ENCODE results near the gene LUZP1.
"Not testable (repeated sequence)": the region's sequence is repeated elsewhere in the genome, so short reads cannot be mapped to it uniquely, and the experiment has no call there.

LUZP1 gene

GRCh38 chr1:23168445-23169194 lies at the start of gene LUZP1:
Gene LUZP1, minus strand, starts transcription at chr1:23168856.
- DNase-seq, result peak; percentile 76 to 83 (median 80)

GRCh38 chr1:23217421-23218115 lies 48.9 kb upstream of the LUZP1 start, which contains the start of gene HTR1D:
Gene HTR1D, minus strand, starts transcription at chr1:23217502. Its CDS starts 23,283 bp downstream, at chr1:23194219.
- no peak for DNase-seq

DNA sequence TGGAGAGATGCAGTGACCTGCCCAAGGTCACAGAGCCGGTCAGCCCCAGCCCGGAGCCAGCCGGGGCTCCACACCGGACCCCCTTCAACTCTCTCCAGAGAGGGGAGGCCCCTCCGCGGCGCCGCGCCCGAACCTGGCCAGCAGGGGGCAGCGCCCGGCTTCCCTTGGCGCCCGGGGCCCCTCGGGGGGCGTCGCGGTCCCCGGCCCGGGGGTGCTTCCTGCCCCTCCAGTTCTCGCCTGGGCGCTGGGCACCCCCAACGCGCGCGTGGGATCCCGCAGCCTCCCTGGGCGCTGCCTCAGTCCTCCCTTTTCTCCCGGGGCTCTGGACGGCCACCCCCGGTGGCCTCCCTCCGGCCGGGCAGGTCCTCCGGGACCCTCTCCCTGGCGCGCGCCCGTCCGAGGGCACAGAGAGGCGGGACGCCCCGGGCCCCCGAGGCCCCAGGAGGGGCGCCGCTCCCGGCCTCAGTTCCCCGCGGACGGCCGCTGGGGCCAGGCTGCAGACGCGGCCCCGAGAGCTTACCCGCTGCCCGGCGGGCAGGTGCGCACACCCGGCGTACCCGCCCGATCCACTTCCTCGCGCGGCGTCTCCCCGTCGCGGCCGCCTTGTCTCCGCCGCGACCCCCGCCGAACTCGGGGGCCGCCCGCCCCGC lies 48.2 kb upstream of the LUZP1 start:
- peak in 1 of 4 experiments; percentile 7 for DNase-seq

DNA sequence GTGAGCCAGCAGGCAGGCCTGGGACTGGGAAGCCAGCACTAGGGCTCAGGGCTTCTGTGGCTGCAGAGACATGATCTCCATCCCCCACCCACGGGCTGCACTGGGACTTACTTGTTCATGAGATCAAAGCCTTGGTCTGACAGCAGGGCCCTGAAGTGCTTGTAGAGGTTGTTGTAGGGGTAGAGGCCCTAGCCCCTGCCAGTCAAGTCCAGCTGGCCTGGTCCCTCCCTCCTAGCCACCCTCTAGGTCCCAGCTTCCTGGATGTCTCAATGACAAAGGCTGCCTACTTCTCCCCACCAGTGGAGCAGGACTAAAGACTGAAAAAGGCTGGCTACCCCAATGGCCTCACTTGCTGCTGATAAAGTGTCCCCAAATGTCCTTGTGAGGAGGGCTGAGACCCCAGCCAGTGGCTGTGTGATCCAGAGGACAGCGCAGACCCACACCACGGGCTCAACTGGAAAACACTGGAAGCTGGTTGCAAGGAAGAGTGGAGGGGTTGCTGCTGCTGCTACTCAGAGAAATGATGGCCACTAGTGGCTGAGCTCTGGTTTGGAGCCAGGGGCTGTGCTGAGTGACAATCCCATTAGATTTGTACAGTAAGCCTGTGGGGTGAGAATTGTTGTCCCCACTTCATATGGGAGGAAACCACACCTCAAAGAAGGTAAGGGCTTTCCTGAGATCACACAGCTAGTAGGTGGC lies 47.2 kb upstream of the LUZP1 start:
- no peak for DNase-seq

DNA sequence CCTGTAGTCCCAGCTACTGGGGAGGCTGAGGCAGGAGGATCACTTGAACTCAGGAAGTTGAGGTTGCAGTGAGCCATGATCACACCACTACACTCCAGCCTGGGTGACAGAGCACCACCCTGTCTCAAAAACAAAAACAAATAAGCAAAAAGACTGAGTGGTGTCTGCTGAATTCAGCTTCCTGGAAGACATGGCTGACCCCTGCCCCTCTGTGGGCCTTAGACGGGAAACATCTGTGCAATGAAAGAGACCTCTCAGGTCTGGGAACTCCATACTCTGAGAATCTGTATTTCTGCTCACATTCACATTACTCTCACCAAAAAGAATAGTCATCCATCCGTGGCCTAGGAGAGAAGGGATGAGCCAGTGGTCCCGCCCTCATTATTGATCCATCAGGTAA lies 46.6 kb upstream of the LUZP1 start:
- no peak for DNase-seq

DNA sequence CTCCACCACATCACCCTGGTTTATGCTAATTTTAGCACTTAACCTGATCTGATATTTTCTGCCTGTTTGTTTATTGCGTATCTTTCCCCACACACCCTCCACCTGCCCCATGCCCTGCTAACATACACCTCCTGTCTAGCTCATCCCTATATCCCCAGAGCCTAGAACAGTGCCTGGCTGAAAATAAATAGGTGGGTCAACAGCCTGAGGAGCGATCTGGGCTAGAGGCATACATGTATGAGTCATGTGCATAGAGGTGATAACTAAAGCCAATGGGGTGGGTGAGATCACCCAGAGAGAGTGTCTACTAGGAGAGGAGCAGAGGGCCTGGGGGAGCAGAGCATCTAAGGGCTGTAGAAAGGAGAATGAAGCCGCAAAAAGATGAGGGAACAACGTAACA lies 46.0 kb upstream of the LUZP1 start:
- no peak for DNase-seq

DNA sequence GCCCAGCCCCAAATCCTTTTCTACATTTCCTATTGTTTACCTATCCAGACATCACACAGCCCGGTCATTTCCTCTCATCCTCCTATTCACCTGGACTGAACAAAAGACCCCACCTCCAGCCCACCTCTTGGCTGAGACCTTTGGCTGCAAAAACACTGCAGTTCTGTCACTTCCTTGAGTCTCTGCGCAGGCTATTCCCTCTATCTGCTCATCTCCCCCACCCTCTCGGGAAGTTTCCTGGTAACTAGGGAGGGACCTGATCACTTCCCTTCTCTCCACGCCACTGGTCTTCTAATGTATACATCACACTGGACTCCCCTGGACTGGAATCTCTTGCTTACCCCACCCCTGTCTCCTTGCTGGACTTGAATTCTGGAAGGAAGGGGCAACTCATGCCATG lies 43.3 kb upstream of the LUZP1 start:
- no peak for DNase-seq

GRCh38 chr1:23210963-23211362 lies 42.3 kb upstream of the LUZP1 start:
- DNase-seq, result no peak

DNA sequence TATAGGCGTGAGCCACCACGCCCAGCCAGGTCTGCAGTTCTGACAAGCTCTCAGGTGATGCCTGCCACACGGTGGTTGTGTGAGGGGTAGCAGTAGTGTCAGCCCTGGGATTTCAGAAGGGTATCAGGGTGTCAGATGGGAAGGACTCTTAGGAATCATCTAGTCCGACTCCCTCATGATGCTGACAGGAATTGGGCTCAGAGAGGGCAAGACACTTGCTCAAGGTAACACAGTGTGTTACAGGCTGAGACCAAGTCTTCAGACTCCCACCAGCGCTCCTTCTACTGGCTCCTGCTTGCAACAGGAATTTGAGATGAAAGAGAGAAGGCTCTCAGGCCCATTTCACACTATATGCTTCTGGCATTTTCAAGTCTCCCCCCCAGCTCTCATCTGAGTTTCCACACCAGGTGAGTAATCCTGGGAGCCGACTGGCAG lies 41.7 kb upstream of the LUZP1 start:
- no peak for DNase-seq

DNA sequence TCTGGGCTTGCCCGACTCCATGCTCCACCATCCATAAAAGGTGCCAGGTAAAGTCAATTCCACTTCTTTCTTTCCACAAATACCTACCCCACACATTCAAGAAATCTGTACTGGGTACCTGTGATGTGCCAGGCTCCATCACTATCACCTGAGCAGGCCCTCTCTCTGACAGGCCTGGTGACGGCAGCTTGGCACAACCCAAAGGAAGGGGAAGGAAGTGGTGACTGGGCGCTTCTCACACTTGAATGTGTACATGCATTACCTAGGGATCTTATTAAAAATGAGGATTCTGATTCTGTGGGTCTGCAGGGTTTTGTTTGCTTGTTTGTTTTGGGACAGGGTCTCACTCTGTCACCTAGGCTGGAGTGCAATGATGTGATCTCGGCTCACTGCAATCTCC lies 41.1 kb upstream of the LUZP1 start:
- DNase-seq, result no peak

GRCh38 chr1:23208527-23208926 lies 39.9 kb upstream of the LUZP1 start:
- DNase-seq, result no peak

DNA sequence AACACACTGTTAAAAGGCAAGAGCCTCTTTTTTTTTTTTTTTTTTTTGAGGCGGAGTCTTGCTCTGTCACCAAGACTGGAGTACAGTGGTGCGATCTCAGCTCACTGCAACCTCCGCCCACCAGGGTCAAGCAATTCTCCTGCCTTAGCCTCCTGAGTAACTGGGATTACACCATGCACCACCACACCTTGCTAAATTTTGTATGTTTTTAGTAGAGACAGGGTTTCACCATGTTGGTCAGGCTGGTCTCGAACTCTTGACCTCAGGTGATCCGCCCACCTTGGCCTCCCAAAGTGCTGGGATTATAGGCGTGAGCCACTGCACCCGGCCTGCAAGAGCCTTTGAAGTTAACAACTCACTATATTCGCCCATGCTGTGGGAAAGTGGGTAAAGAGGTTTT lies 39.1 kb upstream of the LUZP1 start:
- DNase-seq, result not testable (repeated sequence)

- DNase-seq, result no peak
Measured at GRCh38 chr1:23202263-23202749, 33.6 kb upstream of the LUZP1 start.

DNA sequence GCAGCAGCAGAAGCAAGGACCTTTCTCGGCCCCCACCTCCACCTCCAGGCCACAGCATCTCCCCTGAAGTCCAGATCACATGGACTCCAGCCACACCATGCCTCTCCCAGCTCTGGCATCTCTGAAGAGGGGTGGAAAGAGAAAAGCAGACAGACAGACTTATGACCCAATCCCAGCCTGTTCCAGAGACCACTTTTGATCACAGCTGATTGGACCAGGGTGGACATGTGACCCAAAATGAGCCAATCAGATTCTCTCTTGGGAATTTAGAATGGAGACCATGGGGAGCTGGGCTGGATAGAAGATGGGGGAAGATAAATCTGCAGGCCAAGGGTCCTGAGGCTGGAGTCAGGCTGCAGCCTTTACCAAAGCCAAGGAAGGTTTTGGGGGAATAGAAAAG lies 32.2 kb upstream of the LUZP1 start:
- no peak for DNase-seq

DNA sequence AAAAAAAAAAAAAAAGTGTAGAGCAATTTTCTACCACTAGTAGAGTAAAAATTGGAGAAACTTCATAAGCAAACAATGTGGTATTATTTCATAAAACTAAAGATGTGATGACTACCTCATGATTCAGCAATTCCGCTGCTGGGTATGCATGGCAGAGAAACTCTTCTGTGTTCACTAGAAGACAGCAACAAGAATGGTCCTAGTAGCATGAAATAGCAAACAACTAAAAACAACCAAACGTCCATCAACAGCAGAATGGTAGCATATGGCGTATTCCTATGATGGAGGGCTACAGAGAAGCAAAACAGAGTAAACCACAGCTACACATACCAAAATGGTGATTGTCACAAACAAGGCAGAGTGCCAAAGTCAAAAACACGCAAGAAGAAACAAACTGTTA lies 29.7 kb upstream of the LUZP1 start:
- DNase-seq, result no peak

DNA sequence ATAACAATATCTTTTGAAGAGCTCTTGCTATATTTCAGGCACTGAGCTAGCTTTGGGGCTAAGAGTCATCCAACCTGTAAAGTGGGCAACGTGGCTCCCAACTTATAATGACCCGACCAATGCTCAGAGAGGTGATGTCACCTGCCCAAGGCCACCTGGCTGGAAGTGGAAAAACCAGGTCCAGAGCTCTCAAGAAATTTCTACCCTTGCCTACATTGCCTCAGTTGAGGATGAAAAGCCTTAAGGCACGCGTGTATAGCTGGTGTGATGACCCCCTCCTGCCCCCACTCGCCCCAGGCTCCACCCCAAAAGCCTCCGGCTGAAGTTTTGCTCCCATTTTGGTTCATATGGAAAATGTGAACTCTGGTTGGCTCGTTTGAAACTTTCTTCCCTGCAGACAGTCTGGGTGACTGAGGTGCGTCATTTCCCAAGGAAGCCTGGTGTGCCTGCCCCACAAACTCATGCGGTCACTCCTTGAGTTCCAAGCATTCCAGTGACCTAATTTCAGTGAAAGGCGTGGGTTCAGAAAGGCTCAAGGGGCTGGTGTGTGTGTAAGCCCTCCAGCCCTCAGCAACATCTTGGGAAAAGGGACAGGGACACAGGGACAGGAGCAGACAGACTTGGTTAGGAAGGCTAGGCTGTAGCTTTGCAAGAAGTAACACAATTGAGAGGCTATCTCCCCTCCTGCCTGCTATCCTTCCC lies 28.1 kb upstream of the LUZP1 start:
- DNase-seq, result no peak

DNA sequence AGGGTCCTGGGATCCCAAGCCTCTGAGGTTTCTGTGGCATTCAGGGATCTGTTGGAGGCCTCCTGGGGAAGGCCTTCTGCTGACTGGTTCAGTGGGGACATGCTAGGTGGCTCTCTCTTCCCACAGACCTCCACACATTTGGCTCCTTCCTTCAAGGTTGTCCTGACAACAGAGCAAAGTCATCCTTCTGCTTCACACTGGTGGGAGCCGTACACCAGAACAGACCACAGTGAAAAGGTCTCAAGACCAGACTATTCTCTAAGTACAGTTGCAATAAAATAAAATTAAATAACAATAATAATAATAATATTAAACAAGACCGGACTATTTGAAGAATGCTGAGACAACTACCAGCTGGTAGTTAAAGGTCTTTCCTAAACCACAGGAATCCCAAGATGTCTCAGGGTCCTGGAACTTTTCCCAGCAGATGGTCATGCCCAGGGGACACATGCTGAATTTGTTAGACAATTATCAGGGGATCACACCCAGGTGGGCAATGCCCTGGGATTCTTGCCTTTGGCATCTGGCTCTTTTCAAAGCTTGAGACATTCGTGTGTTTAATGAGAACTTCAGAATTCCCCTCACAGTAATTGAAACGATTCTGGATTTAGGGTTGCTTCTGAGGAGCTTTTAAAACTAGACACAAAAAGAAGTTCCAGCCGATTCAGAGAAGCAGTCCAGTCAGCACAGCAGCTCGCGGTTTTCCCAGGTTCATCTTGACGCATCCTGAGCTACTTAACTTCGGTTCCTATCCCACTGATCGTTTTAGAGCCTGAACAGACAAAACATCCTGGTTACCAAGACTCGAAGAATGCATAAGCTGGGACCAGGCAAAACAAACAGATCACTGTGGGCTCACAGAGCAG lies 25.7 kb upstream of the LUZP1 start:
- no peak for DNase-seq

DNA sequence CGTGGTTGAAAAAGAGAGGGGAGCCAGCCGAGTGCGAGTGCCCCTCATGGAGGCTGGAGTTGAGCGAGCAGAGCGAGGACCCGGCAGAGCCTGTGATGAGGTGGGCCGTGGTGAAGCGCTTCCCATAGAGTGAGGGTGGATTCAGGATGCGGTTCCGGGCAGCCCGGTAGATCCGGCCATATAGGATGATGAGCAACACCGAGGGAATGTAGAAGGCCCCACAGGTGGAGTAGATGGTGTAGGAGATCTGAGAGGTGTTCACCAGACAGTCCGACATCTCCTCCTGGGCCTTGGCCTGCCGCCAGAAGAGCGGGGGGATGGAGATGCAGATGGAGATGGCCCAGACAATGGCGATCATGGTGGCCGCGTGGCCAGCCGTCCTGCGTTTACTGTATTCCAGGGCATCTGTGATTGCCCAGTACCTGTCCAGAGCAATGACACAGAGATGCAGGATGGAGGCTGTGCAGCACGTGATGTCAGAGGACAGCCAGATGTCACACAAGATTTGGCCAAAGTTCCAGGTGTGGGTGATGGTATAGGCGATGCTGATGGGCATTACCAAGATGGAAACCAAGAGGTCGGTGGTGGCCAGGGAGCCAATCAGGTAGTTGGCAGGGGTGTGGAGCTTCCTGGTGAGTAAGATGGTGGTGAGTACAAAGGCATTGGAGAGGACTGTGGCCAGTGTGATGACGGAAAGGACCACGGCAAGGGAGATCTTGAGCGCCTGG lies 24.9 kb upstream of the LUZP1 start:
- DNase-seq, result no peak

- no peak for DNase-seq
Measured at GRCh38 chr1:23191199-23191598, 22.5 kb upstream of the LUZP1 start.

- not testable (repeated sequence) for DNase-seq
Measured at GRCh38 chr1:23188936-23189452, 20.3 kb upstream of the LUZP1 start.

Data from activated CD4-positive, CD25-positive, alpha-beta regulatory T cell (primary cell).